ENCODE results near the gene MANSC4. TPM values are rescaled to one million over a fixed set of nuclear protein-coding genes. Genes with fewer than 3 reads are reported as not detected.

The MANSC4 gene
- total and polyA plus RNA-seq, 2 donors (not counting 1 experiment from before 2014, with no cell fraction given) = 0.25 TPM; not detected in 1

- Histone ChIP-seq H4K20me1 (ENCODE audit: control insufficient read depth, insufficient read depth, low read length, poor library complexity, severe bottlenecking) (no peaks in the 10 kb centered on the region), H3K79me2 (ENCODE audit: control insufficient read depth, insufficient read depth, low read length) (no peaks in the 10 kb centered on the region), H3K36me3 (replicated peaks in 1 of 2; ENCODE audit: control extremely low read depth in 1 of 2, control insufficient read depth in 1 of 2, extremely low read depth in 1 of 2, insufficient read depth in 2 of 2, low read length in 1 of 2) (peaks cover 14 to 35% of the 10 kb centered on the region in 2 experiments), H3K9me3 (ENCODE audit: control extremely low read depth in 1 of 3, control insufficient read depth in 2 of 3, insufficient read depth in 1 of 3, low read length in 2 of 3) (no peaks in the 10 kb centered on the region), H3K27me3 (replicated peaks in 1 of 4; ENCODE audit: control extremely low read depth in 1 of 4, control insufficient read depth in 3 of 4, insufficient read depth in 4 of 4, low read length in 3 of 4) (no peaks in the 10 kb centered on the region), H3K27ac (ENCODE audit: low read length in 2 of 2) (no peak overlapping the region), H3K4me2 (replicated peaks; ENCODE audit: low read depth, low read length, poor library complexity, severe bottlenecking) (no peak overlapping the region), H3K9ac (ENCODE audit: low read length) (no peak overlapping the region), H3K4me1 (ENCODE audit: control insufficient read depth in 2 of 2, insufficient read depth in 2 of 2, low read length in 2 of 2) (no peaks in the 10 kb centered on the region), H2AFZ (ENCODE audit: insufficient read depth, low read depth, low read length, poor library complexity, severe bottlenecking) (no peak overlapping the region), H3K4me3 (ENCODE audit: control extremely low read depth in 1 of 5, extremely low read depth in 1 of 5, insufficient read depth in 1 of 5, low read depth in 2 of 5, low read length in 4 of 5) (no peak overlapping the region)
- H3K9me3 Mint-ChIP-seq (ENCODE audit: insufficient read depth) = no peaks in the 10 kb centered on the region
- no peaks in the 10 kb centered on the region for H3K27me3 Mint-ChIP-seq
- WGBS (ENCODE audit: insufficient coverage) = no CpG with 5 or more reads among the region's 1 CpG
- ChIA-PET POLR2A (no interaction called here), CTCF (interaction anchor here (1.2 kb wide), 1 partner anchor 10 kb away, joined by 4 read pairs; no protein-coding TSS in a partner anchor)
- no peak for DNase-seq
- TF ChIP-seq CTCF (IDR thresholded peaks at IDR 0.05) (no peak), EZH2 (IDR thresholded peaks at IDR 0.05; ENCODE audit: borderline replicate concordance, insufficient read depth, low read depth, low read length, poor library complexity, severe bottlenecking) (no peak)
- ATAC-seq (ENCODE audit: low read depth) = no peak
- intact Hi-C loops (cut with micrococcal nuclease) = no loop called here
- no peak overlapping the region for H3K27ac Mint-ChIP-seq
- H3K4me3 Mint-ChIP-seq = no peak overlapping the region
- H3K4me1 Mint-ChIP-seq = no peaks in the 10 kb centered on the region
Observed at GRCh38 chr12:27723212-27723611, 56.8 kb downstream of the MANSC4 start.

Small RNAs within 50 kb of the gene (small RNA-seq; reads per million reads assigned to genes)
- gene RF00019 (ENCODE audit: insufficient read length, low read depth, low replicate concordance) = not detected
- gene RF02271 (ENCODE audit: insufficient read length, low read depth, low replicate concordance) = not detected

Other genes starting within 250 kb of the MANSC4 start
- 0.44 TPM in 1 of 2 replicates, not detected in the other for gene REP15, start 83.8 kb downstream of the MANSC4 start, total RNA-seq
- not detected in 2 replicates for gene REP15, start 83.8 kb downstream of the MANSC4 start, polyA plus RNA-seq
- 18.0 and 24.5 TPM in 2 replicates for gene MRPS35, start 69.4 kb downstream of the MANSC4 start, total RNA-seq
- gene MRPS35, start 69.4 kb downstream of the MANSC4 start, polyA plus RNA-seq = 11.1 and 17.4 TPM in 2 replicates
- gene KLHL42, start within 50 bp of the MANSC4 start, total RNA-seq = 20.5 and 21.9 TPM in 2 replicates
- 9.5 and 11.5 TPM in 2 replicates for gene KLHL42, start within 50 bp of the MANSC4 start, polyA plus RNA-seq
- not detected in 2 replicates for gene PTHLH, start 192.5 kb upstream of the MANSC4 start, total RNA-seq
- gene PTHLH, start 192.5 kb upstream of the MANSC4 start, polyA plus RNA-seq = not detected in 2 replicates